Raji (cell line): ENCODE results near the gene MCAT.

Source experiments
- POLR2A ChIP-seq: IDR thresholded peaks from 2 replicates; pipeline ENCODE4 v1.6.1; 2011; ENCODE audit warnings: low read depth, low read length, control low read depth; ENCODE audit not compliant: insufficient read depth

Gene MCAT

GRCh38 chr22:43148581-43148980, 5.4 kb upstream of the MCAT start:
- TF ChIP-seq POLR2A, result no peak

GRCh38 chr22:43147821-43148220, 4.6 kb upstream of the MCAT start:
- TF ChIP-seq POLR2A, result no peak

GRCh38 chr22:43144949-43145348, 1.8 kb upstream of the MCAT start:
- TF ChIP-seq POLR2A, result no peak

- TF ChIP-seq POLR2A, result no peak
These were observed 6.4 kb downstream of the MCAT start for GRCh38 chr22:43136801-43137200.

- TF ChIP-seq POLR2A, result no peak
These were observed 6.9 kb downstream of the MCAT start for GRCh38 chr22:43136255-43136654.

GRCh38 chr22:43135565-43135964, 7.6 kb downstream of the MCAT start:
- TF ChIP-seq POLR2A, result no peak

GRCh38 chr22:43134553-43134952, 8.6 kb downstream of the MCAT start:
- no peak for TF ChIP-seq POLR2A

GRCh38 chr22:43133401-43133800, 9.8 kb downstream of the MCAT start:
- no peak for TF ChIP-seq POLR2A

GRCh38 chr22:43131773-43132501, 11.3 kb downstream of the MCAT start:
- no peak for TF ChIP-seq POLR2A

GRCh38 chr22:43129426-43130425, 13.5 kb downstream of the MCAT start:
- TF ChIP-seq POLR2A, result no peak

- no peak for TF ChIP-seq POLR2A
These were observed 14.2 kb downstream of the MCAT start for GRCh38 chr22:43128928-43129424.

- no peak for TF ChIP-seq POLR2A
These were observed 15.1 kb downstream of the MCAT start for GRCh38 chr22:43128116-43128515.

- TF ChIP-seq POLR2A, result no peak
These were observed 15.9 kb downstream of the MCAT start for GRCh38 chr22:43127166-43127908.

- TF ChIP-seq POLR2A, result no peak
These were observed 16.6 kb downstream of the MCAT start for GRCh38 chr22:43126501-43127165.
